ENCODE measurements around the gene BRCA2.

Gene BRCA2

GRCh38 chr13:32310134-32310706 is 5.1 kb upstream of the BRCA2 start:
- Histone ChIP-seq H3K23ac (ENCODE audit: low read depth, low read length, poor library complexity) (no peak overlapping the region), H3K79me1 (ENCODE audit: low read depth, low read length) (no peaks in the 10 kb centered on the region), H3K14ac (ENCODE audit: low read length) (no peak overlapping the region), H3K18ac (ENCODE audit: low read length) (no peak overlapping the region), H2BK5ac (ENCODE audit: low read length) (no peak overlapping the region), H2AK5ac (ENCODE audit: low read depth, low read length) (no peak overlapping the region), H3K27ac (replicated peaks; ENCODE audit: low read length) (no peak overlapping the region), H3K4me3 (ENCODE audit: low read length in 2 of 2) (no peak overlapping the region), H3K9me3 (replicated peaks in 1 of 2; ENCODE audit: control insufficient read depth in 2 of 2, insufficient read depth in 1 of 2, low read depth in 1 of 2, low read length in 2 of 2) (no peaks in the 10 kb centered on the region), H3K4me2 (ENCODE audit: insufficient read depth, low read length, poor library complexity, severe bottlenecking) (no peak overlapping the region), H3K4me1 (ENCODE audit: control insufficient read depth in 2 of 2, insufficient read depth in 1 of 2, low read depth in 1 of 2, low read length in 2 of 2) (peaks cover 0 to 4% of the 10 kb centered on the region in 2 donors), H4K91ac (ENCODE audit: low read depth, low read length, poor library complexity) (no peak overlapping the region), H2BK12ac (ENCODE audit: low read length) (no peak overlapping the region), H3K27me3 (ENCODE audit: control insufficient read depth in 3 of 3, insufficient read depth in 3 of 3, low read depth in 1 of 3, low read length in 3 of 3) (no peaks in the 10 kb centered on the region), H4K8ac (ENCODE audit: low read depth, low read length) (no peak overlapping the region), H2BK15ac (ENCODE audit: low read length) (no peak overlapping the region), H3K9ac (ENCODE audit: low read depth, low read length, poor library complexity) (no peak overlapping the region), H3K4ac (ENCODE audit: low read length) (no peak overlapping the region), H2AFZ (ENCODE audit: low read length) (peak overlapping the region; percentile 30), H2BK120ac (ENCODE audit: low read depth, low read length) (no peak overlapping the region), H3K36me3 (replicated peaks in 1 of 2; ENCODE audit: control insufficient read depth in 2 of 2, insufficient read depth in 2 of 2, low read length in 2 of 2) (no peaks in the 10 kb centered on the region)
- peak; percentile 41 for DNase-seq (ENCODE audit: low spot score)
- WGBS, 2 donors (ENCODE audit: extremely low coverage in 2 of 2, insufficient read length in 2 of 2, insufficient replicate concordance in 1 of 2): no CpG with 5 or more reads among the region's 12 CpGs

DNA sequence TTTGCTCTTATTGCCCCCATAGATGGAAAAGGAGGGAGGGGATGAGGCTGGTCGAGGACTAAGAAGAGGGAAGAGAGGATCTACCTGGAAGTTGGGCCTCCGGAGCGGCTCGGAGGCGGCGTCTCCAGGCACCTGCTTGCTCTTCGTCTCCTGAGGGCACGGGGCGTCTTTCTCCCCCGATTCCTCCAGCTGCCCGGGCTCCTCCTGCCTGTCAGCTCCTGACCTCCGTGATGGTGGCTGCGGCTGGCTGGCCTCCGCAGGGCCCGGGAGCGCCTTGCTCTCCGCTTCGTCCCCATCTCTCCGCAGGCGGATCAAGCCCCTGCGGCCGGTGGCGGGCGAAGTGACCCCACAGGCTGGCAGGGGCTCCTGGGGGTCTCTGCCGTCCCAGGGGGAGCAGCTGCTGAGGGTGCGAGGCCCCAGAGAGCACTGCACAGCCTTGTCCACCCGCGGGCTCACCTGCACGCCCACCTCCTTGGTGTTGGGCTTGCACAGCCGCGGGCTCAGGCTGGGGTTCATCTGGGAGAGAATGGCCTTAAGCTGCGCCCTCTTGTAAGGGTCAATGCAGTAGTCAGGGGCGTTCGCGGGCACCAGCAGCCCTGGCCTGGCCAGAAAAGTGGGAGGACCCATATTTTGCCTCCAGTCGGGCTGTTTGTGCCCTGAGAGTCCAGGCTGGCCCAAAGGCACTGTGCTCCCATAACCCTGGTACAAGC is 4.0 kb upstream of the BRCA2 start:
- Histone ChIP-seq H3K18ac (ENCODE audit: low read length) (peak overlapping the region; percentile 48), H3K36me3 (replicated peaks in 1 of 2; ENCODE audit: control insufficient read depth in 2 of 2, insufficient read depth in 2 of 2, low read length in 2 of 2) (no peaks in the 10 kb centered on the region), H3K9ac (ENCODE audit: low read depth, low read length, poor library complexity) (peak overlapping the region; percentile 63), H3K4me1 (ENCODE audit: control insufficient read depth in 2 of 2, insufficient read depth in 1 of 2, low read depth in 1 of 2, low read length in 2 of 2) (peaks cover 0 to 4% of the 10 kb centered on the region in 2 donors), H2BK5ac (ENCODE audit: low read length) (no peak overlapping the region), H2BK12ac (ENCODE audit: low read length) (peak overlapping the region; percentile 30), H3K27me3 (ENCODE audit: control insufficient read depth in 3 of 3, insufficient read depth in 3 of 3, low read depth in 1 of 3, low read length in 3 of 3) (no peaks in the 10 kb centered on the region), H3K4me3 (ENCODE audit: low read length in 2 of 2) (no peak overlapping the region), H4K8ac (ENCODE audit: low read depth, low read length) (no peak overlapping the region), H2AK5ac (ENCODE audit: low read depth, low read length) (peak overlapping the region; percentile 90), H2BK15ac (ENCODE audit: low read length) (peak overlapping the region; percentile 89), H3K9me3 (replicated peaks in 1 of 2; ENCODE audit: control insufficient read depth in 2 of 2, insufficient read depth in 1 of 2, low read depth in 1 of 2, low read length in 2 of 2) (no peaks in the 10 kb centered on the region), H3K23ac (ENCODE audit: low read depth, low read length, poor library complexity) (no peak overlapping the region), H2AFZ (ENCODE audit: low read length) (peak overlapping the region; percentile 49), H3K4me2 (ENCODE audit: insufficient read depth, low read length, poor library complexity, severe bottlenecking) (no peak overlapping the region), H3K4ac (ENCODE audit: low read length) (peak overlapping the region; percentile 37), H4K91ac (ENCODE audit: low read depth, low read length, poor library complexity) (no peak overlapping the region), H3K27ac (replicated peaks; ENCODE audit: low read length) (no peak overlapping the region), H2BK120ac (ENCODE audit: low read depth, low read length) (no peak overlapping the region), H3K79me1 (ENCODE audit: low read depth, low read length) (no peaks in the 10 kb centered on the region), H3K14ac (ENCODE audit: low read length) (no peak overlapping the region)
- WGBS, 2 donors (ENCODE audit: extremely low coverage in 2 of 2, insufficient read length in 2 of 2, insufficient replicate concordance in 1 of 2): no CpG with 5 or more reads among the region's 36 CpGs
- DNase-seq (ENCODE audit: low spot score): no peak

DNA sequence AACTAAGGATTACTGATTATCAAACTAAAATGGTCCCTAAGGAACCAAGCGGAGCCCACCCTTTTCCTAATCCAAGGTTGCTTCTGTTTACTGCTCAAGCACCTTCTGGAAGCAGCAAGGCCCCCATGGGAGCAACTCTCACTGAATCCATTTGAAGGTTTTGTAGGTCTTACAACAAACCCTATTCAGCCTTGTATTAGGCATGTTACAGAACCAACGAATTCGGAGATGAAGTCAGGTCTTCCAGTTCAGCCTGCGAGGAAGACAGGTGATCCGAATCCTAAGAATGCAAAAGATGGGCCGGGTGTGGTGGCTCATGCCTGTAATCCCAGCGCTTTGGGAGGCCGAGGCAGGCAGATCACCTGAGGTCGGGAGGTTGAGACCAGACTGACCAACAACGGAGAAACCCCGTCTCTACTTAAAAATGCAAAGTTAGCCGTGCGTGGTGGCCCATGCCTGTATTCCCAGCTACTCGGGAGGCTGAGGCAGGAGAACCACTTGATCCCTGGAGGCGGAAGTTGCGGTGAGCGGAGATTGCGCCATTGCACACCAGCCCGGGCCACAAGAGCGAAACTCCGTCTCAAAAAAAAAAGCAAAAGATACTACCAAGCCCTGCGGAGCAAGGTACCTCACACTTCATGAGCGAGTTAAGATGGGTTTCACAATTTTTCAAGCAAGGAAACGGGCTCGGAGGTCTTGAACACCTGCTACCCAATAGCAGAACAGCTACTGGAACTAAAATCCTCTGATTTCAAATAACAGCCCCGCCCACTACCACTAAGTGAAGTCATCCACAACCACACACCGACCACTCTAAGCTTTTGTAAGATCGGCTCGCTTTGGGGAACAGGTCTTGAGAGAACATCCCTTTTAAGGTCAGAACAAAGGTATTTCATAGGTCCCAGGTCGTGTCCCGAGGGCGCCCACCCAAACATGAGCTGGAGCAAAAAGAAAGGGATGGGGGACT is 754 bp upstream of the BRCA2 start:
- Histone ChIP-seq H2AFZ (ENCODE audit: low read length) (peak overlapping the region; percentile 97), H2BK5ac (ENCODE audit: low read length) (no peak overlapping the region), H4K8ac (ENCODE audit: low read depth, low read length) (no peak overlapping the region), H3K4me3 (ENCODE audit: low read length in 2 of 2) (peak overlapping the region; percentile 86 to 88), H3K23ac (ENCODE audit: low read depth, low read length, poor library complexity) (peak overlapping the region; percentile 29), H3K36me3 (replicated peaks in 1 of 2; ENCODE audit: control insufficient read depth in 2 of 2, insufficient read depth in 2 of 2, low read length in 2 of 2) (peaks cover 0 to 27% of the 10 kb centered on the region in 2 donors), H2BK120ac (ENCODE audit: low read depth, low read length) (no peak overlapping the region), H3K9me3 (replicated peaks in 1 of 2; ENCODE audit: control insufficient read depth in 2 of 2, insufficient read depth in 1 of 2, low read depth in 1 of 2, low read length in 2 of 2) (no peaks in the 10 kb centered on the region), H3K27ac (replicated peaks; ENCODE audit: low read length) (peak overlapping the region; percentile 93), H3K9ac (ENCODE audit: low read depth, low read length, poor library complexity) (peak overlapping the region; percentile 83), H3K4me2 (ENCODE audit: insufficient read depth, low read length, poor library complexity, severe bottlenecking) (peak overlapping the region; percentile 68), H2AK5ac (ENCODE audit: low read depth, low read length) (no peak overlapping the region), H3K4ac (ENCODE audit: low read length) (no peak overlapping the region), H3K14ac (ENCODE audit: low read length) (no peak overlapping the region), H3K27me3 (ENCODE audit: control insufficient read depth in 3 of 3, insufficient read depth in 3 of 3, low read depth in 1 of 3, low read length in 3 of 3) (no peaks in the 10 kb centered on the region), H2BK12ac (ENCODE audit: low read length) (no peak overlapping the region), H3K4me1 (ENCODE audit: control insufficient read depth in 2 of 2, insufficient read depth in 1 of 2, low read depth in 1 of 2, low read length in 2 of 2) (peaks cover 0 to 4% of the 10 kb centered on the region in 2 donors), H4K91ac (ENCODE audit: low read depth, low read length, poor library complexity) (no peak overlapping the region), H3K18ac (ENCODE audit: low read length) (peak overlapping the region; percentile 92), H2BK15ac (ENCODE audit: low read length) (no peak overlapping the region), H3K79me1 (ENCODE audit: low read depth, low read length) (no peaks in the 10 kb centered on the region)
- no CpG with 5 or more reads among the region's 32 CpGs for WGBS, 2 donors (ENCODE audit: extremely low coverage in 2 of 2, insufficient read length in 2 of 2, insufficient replicate concordance in 1 of 2)
- DNase-seq (ENCODE audit: low spot score): peak; percentile 8

DNA sequence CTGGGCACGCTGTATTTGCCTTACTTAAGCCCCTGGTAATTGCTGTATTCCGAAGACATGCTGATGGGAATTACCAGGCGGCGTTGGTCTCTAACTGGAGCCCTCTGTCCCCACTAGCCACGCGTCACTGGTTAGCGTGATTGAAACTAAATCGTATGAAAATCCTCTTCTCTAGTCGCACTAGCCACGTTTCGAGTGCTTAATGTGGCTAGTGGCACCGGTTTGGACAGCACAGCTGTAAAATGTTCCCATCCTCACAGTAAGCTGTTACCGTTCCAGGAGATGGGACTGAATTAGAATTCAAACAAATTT is 676 bp downstream of the BRCA2 start:
- Histone ChIP-seq H3K14ac (ENCODE audit: low read length) (peak overlapping the region; percentile 83), H3K23ac (ENCODE audit: low read depth, low read length, poor library complexity) (no peak overlapping the region), H4K8ac (ENCODE audit: low read depth, low read length) (no peak overlapping the region), H3K4me3 (ENCODE audit: low read length in 2 of 2) (peak overlapping the region; percentile 86 to 88), H3K9me3 (replicated peaks in 1 of 2; ENCODE audit: control insufficient read depth in 2 of 2, insufficient read depth in 1 of 2, low read depth in 1 of 2, low read length in 2 of 2) (no peaks in the 10 kb centered on the region), H2BK5ac (ENCODE audit: low read length) (no peak overlapping the region), H2AK5ac (ENCODE audit: low read depth, low read length) (no peak overlapping the region), H3K27ac (replicated peaks; ENCODE audit: low read length) (peak overlapping the region; percentile 93), H3K79me1 (ENCODE audit: low read depth, low read length) (no peaks in the 10 kb centered on the region), H3K4me1 (ENCODE audit: control insufficient read depth in 2 of 2, insufficient read depth in 1 of 2, low read depth in 1 of 2, low read length in 2 of 2) (peaks cover 0 to 4% of the 10 kb centered on the region in 2 donors), H2BK15ac (ENCODE audit: low read length) (no peak overlapping the region), H3K27me3 (ENCODE audit: control insufficient read depth in 3 of 3, insufficient read depth in 3 of 3, low read depth in 1 of 3, low read length in 3 of 3) (no peaks in the 10 kb centered on the region), H3K36me3 (replicated peaks in 1 of 2; ENCODE audit: control insufficient read depth in 2 of 2, insufficient read depth in 2 of 2, low read length in 2 of 2) (peaks cover 6 to 42% of the 10 kb centered on the region in 2 donors), H3K4me2 (ENCODE audit: insufficient read depth, low read length, poor library complexity, severe bottlenecking) (peak overlapping the region; percentile 68), H3K18ac (ENCODE audit: low read length) (peak overlapping the region; percentile 62), H2BK12ac (ENCODE audit: low read length) (no peak overlapping the region), H3K4ac (ENCODE audit: low read length) (no peak overlapping the region), H2AFZ (ENCODE audit: low read length) (peak overlapping the region; percentile 97), H3K9ac (ENCODE audit: low read depth, low read length, poor library complexity) (peak overlapping the region; percentile 70), H4K91ac (ENCODE audit: low read depth, low read length, poor library complexity) (no peak overlapping the region), H2BK120ac (ENCODE audit: low read depth, low read length) (no peak overlapping the region)
- DNase-seq (ENCODE audit: low spot score): no peak
- WGBS, 2 donors (ENCODE audit: extremely low coverage in 2 of 2, insufficient read length in 2 of 2, insufficient replicate concordance in 1 of 2): no CpG with 5 or more reads among the region's 13 CpGs

All from neuronal stem cell (in vitro differentiated cells).